ENCODE measurements around the gene ZNF524.

DNA sequence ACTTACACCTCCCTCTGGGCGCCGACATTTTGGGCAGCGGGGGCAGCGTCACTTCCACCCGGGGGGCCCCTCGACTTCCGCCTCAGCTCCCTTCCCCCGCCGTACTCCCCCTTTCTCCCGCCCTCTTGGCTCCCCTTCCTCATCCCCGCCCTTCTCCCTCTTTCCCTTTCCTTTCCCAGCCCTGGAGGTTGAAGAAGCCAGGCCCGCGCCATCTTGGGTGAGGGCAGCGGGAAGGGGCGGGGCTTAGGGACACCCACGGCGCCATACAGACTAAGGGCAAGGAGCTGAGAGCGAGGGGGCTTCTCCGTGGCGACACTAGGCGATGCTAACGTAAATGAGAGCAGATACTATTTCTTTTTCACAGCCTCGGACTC is 633 bp upstream of the ZNF524 start, which contains the start of gene FIZ1:
- TF ChIP-seq, protein P1, sequence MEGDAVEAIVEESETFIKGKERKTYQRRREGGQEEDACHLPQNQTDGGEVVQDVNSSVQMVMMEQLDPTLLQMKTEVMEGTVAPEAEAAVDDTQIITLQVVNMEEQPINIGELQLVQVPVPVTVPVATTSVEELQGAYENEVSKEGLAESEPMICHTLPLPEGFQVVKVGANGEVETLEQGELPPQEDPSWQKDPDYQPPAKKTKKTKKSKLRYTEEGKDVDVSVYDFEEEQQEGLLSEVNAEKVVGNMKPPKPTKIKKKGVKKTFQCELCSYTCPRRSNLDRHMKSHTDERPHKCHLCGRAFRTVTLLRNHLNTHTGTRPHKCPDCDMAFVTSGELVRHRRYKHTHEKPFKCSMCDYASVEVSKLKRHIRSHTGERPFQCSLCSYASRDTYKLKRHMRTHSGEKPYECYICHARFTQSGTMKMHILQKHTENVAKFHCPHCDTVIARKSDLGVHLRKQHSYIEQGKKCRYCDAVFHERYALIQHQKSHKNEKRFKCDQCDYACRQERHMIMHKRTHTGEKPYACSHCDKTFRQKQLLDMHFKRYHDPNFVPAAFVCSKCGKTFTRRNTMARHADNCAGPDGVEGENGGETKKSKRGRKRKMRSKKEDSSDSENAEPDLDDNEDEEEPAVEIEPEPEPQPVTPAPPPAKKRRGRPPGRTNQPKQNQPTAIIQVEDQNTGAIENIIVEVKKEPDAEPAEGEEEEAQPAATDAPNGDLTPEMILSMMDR (IDR thresholded peaks at IDR 0.05; ENCODE audit: insufficient read depth, low read length), result no peak
- TF ChIP-seq GABPA (IDR thresholded peaks at IDR 0.05; ENCODE audit: low read depth) (peak; percentile 89), POLR2AphosphoS5 (IDR thresholded peaks at IDR 0.05; ENCODE audit: low read depth) (no peak)
